SK-N-SH treated with all-trans-retinoic acid at 6 μM for 48 hours (cell line): ENCODE data around the gene PSMA6.

Source experiments
- ATAC-seq: fragments of 200-7000 bp; cut with Tn5 transposase; 3 replicates; pipeline ENCODE4 v1.9.1; 2020; ENCODE audit warnings: mild to moderate bottlenecking, moderate library complexity
- ARNTL ChIP-seq: fragments of 450-650 bp; formaldehyde crosslinking; IDR thresholded peaks from 2 replicates; pipeline ENCODE4 v1.5.0; 2020; ENCODE audit warnings: low read depth, mild to moderate bottlenecking, moderate library complexity, borderline replicate concordance
- BACH2 ChIP-seq: fragments of 250-450 bp; sonication (Bioruptor Pico); IDR thresholded peaks from 2 replicates; pipeline ENCODE4 v1.9.0; 2021; ENCODE audit warnings: mild to moderate bottlenecking, borderline replicate concordance
- ESRRG ChIP-seq: fragments of 250-450 bp; sonication (Bioruptor Pico); IDR thresholded peaks from 2 replicates; pipeline ENCODE4 v1.6.1; 2021; ENCODE audit warnings: mild to moderate bottlenecking
- ISL1 ChIP-seq: fragments of 250-450 bp; sonication (Bioruptor Pico); IDR thresholded peaks from 2 replicates; pipeline ENCODE4 v2.1.2; 2022; ENCODE audit warnings: mild to moderate bottlenecking, moderate library complexity
- OSR1 ChIP-seq: fragments of 250-450 bp; sonication (Bioruptor Pico); IDR thresholded peaks from 2 replicates; pipeline ENCODE4 v1.8.0; 2022; ENCODE audit warnings: moderate library complexity, mild to moderate bottlenecking, inconsistent platforms
- RARB ChIP-seq: fragments of 250-450 bp; sonication (Bioruptor Pico); IDR thresholded peaks from 2 replicates; pipeline ENCODE4 v1.8.0; 2021; ENCODE audit warnings: mild to moderate bottlenecking, moderate library complexity
- SNAI2 ChIP-seq: fragments of 250-450 bp; sonication (Bioruptor Pico); IDR thresholded peaks from 2 replicates; pipeline ENCODE4 v1.5.0; 2020; ENCODE audit warnings: mild to moderate bottlenecking, moderate library complexity
- TOX ChIP-seq: fragments of 250-450 bp; sonication (Bioruptor Pico); IDR thresholded peaks from 2 replicates; pipeline ENCODE4 v1.8.0; 2021; ENCODE audit warnings: mild to moderate bottlenecking, moderate library complexity, borderline replicate concordance
- ZC3H10 ChIP-seq: fragments of 250-450 bp; sonication (Bioruptor Pico); IDR thresholded peaks from 2 replicates; pipeline ENCODE4 v1.5.1; 2021; ENCODE audit warnings: mild to moderate bottlenecking, moderate library complexity
- ZFP3 ChIP-seq: fragments of 250-450 bp; sonication (Bioruptor Pico); IDR thresholded peaks from 2 replicates; pipeline ENCODE4 v1.5.0; 2020; ENCODE audit warnings: mild to moderate bottlenecking, moderate library complexity
- ZFP30 ChIP-seq: fragments of 450-650 bp; formaldehyde crosslinking; IDR thresholded peaks from 2 replicates; pipeline ENCODE4 v1.5.0; 2022; ENCODE audit warnings: mild to moderate bottlenecking, moderate library complexity
- ZNF70 ChIP-seq: fragments of 450-650 bp; formaldehyde crosslinking; IDR thresholded peaks from 2 replicates; pipeline ENCODE4 v1.5.0; 2020; ENCODE audit warnings: mild to moderate bottlenecking, moderate library complexity
- TF ChIP-seq, protein P1 (sequence below): fragments of 250-450 bp; sonication (Bioruptor Pico); IDR thresholded peaks from 2 replicates; pipeline ENCODE4 v1.8.0; 2020; ENCODE audit warnings: mild to moderate bottlenecking, moderate library complexity, borderline replicate concordance
- TF ChIP-seq, protein P2 (sequence below): fragments of 250-450 bp; sonication (Bioruptor Pico); IDR thresholded peaks from 2 replicates; pipeline ENCODE4 v1.5.1; 2020; ENCODE audit warnings: low read depth, mild to moderate bottlenecking, moderate library complexity
- TF ChIP-seq, protein P3 (sequence below): fragments of 250-450 bp; sonication (Bioruptor Pico); IDR thresholded peaks from 2 replicates; pipeline ENCODE4 v1.5.0; 2020; ENCODE audit warnings: mild to moderate bottlenecking, moderate library complexity
- TF ChIP-seq, protein P4 (sequence below): fragments of 250-450 bp; sonication (Bioruptor Pico); IDR thresholded peaks from 2 replicates; pipeline ENCODE4 v1.5.1; 2021; ENCODE audit warnings: mild to moderate bottlenecking, moderate library complexity

PSMA6 gene

DNA sequence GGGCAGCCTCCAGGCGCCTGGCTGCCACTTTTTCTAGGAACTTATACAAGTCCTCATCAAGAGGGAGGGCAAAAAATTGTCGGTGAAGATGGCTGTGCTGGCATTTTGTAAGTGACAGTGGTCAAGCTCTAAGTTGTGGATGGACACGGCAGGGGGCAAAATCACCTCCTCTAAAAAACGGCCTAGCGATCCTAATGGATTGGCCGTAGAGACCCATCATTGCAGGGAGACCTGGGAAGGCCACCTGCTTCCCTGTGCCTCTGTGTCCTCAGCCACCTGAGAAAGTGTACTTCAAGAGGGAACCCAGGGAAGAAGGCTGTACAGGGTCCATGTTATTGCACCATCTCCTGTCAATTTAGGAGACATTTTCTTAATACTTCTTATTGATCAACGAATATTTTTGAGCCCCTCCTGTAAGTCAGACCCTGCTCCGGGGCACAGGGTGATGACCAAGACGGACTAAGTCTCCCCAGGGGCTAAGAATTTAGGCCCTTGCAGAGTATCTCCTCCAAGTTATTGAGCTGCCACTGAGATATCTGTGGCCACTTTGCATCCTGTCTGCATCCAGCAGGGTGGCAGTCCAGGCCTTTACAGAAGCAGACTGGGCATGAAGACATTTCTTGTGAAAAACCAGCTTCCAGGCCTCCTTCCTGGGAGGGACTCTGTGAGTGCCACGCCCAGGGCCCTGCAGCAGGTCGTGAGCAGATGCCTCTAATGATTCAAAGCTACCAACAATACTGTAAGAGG, 40.5 kb downstream of the PSMA6 start:
- ATAC-seq = peak; percentile 23; the same call in 2 of the 3 replicates
- no peak for TF ChIP-seq ISL1 (CRISPR knock-in tag)
- no peak for TF ChIP-seq ZNF70 (CRISPR knock-in tag)
- no peak for TF ChIP-seq RARB (CRISPR knock-in tag)
- no peak for TF ChIP-seq ZFP30 (CRISPR knock-in tag)
- no peak for TF ChIP-seq ESRRG (CRISPR knock-in tag)
- no peak for TF ChIP-seq ARNTL (CRISPR knock-in tag)
- TF ChIP-seq, all 23 proteins: peak for 0

DNA sequence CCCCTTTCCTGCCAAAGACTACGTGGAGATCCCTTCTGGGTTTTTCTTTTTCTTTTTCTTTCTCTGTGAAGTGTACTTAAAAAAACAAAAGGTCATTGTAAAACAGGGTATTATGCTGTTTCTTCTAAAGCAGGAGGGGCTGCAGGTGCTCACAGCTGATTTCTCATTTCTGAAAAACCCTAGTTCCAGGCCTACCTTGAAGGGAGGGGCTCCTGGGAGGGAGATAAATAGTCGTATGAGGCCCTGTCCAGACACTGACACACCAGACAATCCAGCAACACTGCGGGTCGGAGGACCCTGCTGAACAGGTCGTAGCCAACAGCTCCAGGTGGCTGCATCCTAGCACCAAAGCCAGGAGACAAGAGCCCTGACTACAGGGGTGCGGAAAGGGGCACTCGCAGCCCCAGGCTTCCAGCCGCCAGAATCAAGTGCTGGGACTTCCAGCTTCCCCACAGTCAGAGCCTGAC, 41.1 kb downstream of the PSMA6 start:
- ATAC-seq = no peak
- no peak for TF ChIP-seq ZC3H10 (CRISPR knock-in tag)
- TF ChIP-seq ARNTL (CRISPR knock-in tag) = no peak
- TF ChIP-seq, protein P1, sequence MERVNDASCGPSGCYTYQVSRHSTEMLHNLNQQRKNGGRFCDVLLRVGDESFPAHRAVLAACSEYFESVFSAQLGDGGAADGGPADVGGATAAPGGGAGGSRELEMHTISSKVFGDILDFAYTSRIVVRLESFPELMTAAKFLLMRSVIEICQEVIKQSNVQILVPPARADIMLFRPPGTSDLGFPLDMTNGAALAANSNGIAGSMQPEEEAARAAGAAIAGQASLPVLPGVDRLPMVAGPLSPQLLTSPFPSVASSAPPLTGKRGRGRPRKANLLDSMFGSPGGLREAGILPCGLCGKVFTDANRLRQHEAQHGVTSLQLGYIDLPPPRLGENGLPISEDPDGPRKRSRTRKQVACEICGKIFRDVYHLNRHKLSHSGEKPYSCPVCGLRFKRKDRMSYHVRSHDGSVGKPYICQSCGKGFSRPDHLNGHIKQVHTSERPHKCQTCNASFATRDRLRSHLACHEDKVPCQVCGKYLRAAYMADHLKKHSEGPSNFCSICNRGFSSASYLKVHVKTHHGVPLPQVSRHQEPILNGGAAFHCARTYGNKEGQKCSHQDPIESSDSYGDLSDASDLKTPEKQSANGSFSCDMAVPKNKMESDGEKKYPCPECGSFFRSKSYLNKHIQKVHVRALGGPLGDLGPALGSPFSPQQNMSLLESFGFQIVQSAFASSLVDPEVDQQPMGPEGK (CRISPR knock-in tag) = no peak
- no peak for TF ChIP-seq OSR1 (CRISPR knock-in tag)

DNA sequence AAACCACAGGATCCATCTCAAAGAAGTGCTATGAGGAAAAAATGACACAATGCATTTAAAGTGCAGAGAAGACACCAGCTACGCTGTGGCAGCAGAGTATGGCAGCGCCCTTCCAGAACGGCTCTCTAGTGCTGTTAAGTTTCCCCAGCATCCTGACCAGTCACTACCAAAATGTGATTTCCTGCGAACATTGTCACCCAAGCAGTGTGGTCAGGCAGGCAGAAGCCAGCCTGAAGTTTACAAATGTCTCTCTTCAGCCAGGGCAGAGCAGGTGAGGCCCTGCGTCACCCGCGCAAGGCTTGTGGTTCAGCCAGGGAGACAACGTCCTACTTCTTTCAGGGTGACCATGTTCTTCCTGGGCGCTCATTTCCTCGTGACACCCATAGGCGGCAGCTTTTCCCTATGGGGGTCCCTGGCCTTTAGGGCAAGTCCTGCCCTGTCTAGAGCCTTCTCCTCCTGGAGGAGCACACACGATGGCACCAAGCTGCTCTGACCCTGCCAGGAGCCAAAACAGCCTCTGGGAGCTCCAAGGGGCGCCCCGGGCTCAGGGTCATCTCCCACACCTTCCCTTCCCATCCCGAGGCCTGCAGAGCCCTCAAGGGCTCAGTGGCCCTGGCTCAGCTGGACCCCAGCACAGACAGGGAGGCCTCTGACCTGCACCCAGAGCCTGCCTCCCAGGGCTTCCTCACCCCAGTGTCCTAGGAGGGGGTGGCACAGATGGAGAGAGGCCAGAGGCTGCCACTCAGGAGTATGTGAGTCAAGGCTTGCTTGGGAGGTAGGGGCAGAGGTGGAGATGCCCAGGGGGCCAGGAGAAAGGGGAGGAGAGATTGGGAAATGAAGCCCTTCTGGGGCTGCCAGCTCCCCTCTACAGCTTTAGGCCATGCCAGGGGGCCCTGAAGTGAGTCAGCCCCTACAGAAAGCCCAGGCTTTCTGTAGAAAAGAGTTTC, 41.9 kb downstream of the PSMA6 start:
- TF ChIP-seq ZFP3 (CRISPR knock-in tag) (no peak), SNAI2 (CRISPR knock-in tag) (no peak), ISL1 (CRISPR knock-in tag) (no peak), ZNF70 (CRISPR knock-in tag) (no peak), BACH2 (CRISPR knock-in tag) (no peak), TOX (CRISPR knock-in tag) (no peak), ZFP30 (CRISPR knock-in tag) (no peak), ESRRG (CRISPR knock-in tag) (no peak)
- TF ChIP-seq, protein P2, sequence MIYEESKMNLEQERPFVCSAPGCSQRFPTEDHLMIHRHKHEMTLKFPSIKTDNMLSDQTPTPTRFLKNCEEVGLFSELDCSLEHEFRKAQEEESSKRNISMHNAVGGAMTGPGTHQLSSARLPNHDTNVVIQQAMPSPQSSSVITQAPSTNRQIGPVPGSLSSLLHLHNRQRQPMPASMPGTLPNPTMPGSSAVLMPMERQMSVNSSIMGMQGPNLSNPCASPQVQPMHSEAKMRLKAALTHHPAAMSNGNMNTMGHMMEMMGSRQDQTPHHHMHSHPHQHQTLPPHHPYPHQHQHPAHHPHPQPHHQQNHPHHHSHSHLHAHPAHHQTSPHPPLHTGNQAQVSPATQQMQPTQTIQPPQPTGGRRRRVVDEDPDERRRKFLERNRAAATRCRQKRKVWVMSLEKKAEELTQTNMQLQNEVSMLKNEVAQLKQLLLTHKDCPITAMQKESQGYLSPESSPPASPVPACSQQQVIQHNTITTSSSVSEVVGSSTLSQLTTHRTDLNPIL = no peak
- TF ChIP-seq, protein P3, sequence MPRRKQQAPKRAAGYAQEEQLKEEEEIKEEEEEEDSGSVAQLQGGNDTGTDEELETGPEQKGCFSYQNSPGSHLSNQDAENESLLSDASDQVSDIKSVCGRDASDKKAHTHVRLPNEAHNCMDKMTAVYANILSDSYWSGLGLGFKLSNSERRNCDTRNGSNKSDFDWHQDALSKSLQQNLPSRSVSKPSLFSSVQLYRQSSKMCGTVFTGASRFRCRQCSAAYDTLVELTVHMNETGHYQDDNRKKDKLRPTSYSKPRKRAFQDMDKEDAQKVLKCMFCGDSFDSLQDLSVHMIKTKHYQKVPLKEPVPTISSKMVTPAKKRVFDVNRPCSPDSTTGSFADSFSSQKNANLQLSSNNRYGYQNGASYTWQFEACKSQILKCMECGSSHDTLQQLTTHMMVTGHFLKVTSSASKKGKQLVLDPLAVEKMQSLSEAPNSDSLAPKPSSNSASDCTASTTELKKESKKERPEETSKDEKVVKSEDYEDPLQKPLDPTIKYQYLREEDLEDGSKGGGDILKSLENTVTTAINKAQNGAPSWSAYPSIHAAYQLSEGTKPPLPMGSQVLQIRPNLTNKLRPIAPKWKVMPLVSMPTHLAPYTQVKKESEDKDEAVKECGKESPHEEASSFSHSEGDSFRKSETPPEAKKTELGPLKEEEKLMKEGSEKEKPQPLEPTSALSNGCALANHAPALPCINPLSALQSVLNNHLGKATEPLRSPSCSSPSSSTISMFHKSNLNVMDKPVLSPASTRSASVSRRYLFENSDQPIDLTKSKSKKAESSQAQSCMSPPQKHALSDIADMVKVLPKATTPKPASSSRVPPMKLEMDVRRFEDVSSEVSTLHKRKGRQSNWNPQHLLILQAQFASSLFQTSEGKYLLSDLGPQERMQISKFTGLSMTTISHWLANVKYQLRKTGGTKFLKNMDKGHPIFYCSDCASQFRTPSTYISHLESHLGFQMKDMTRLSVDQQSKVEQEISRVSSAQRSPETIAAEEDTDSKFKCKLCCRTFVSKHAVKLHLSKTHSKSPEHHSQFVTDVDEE (CRISPR knock-in tag) = no peak
- TF ChIP-seq, protein P1 (CRISPR knock-in tag) = no peak
- TF ChIP-seq, protein P4, sequence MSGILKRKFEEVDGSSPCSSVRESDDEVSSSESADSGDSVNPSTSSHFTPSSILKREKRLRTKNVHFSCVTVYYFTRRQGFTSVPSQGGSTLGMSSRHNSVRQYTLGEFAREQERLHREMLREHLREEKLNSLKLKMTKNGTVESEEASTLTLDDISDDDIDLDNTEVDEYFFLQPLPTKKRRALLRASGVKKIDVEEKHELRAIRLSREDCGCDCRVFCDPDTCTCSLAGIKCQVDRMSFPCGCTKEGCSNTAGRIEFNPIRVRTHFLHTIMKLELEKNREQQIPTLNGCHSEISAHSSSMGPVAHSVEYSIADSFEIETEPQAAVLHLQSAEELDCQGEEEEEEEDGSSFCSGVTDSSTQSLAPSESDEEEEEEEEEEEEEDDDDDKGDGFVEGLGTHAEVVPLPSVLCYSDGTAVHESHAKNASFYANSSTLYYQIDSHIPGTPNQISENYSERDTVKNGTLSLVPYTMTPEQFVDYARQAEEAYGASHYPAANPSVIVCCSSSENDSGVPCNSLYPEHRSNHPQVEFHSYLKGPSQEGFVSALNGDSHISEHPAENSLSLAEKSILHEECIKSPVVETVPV (CRISPR knock-in tag) = no peak
- no peak; the same call in 2 of the 3 replicates for ATAC-seq
